GM12875 (cell line): ENCODE data around the gene CXCL8.

Experiments used
- H3K4me3 ChIP-seq: one replicate; pipeline ENCODE4 v1.5.1; 2011; ENCODE audit warnings: low read depth, low read length, control low read depth
- CTCF ChIP-seq: IDR thresholded peaks from 2 replicates; pipeline ENCODE4 v1.5.1; 2011; ENCODE audit warnings: low read depth, mild to moderate bottlenecking, control low read depth, inconsistent platforms, low read length, moderate library complexity, borderline replicate concordance; ENCODE audit not compliant: insufficient read depth

The CXCL8 gene

GRCh38 chr4:73743281-73743680 lies 2.9 kb downstream of the CXCL8 start:
- no peak for TF ChIP-seq CTCF
- no peak overlapping the region for H3K4me3 ChIP-seq

- H3K4me3 ChIP-seq = no peak overlapping the region
- TF ChIP-seq CTCF = no peak
These were observed 3.4 kb downstream of the CXCL8 start for GRCh38 chr4:73743795-73744194.

GRCh38 chr4:73744203-73744602 lies 3.8 kb downstream of the CXCL8 start:
- no peak overlapping the region for H3K4me3 ChIP-seq
- TF ChIP-seq CTCF = no peak

GRCh38 chr4:73750730-73751129 lies 10.4 kb downstream of the CXCL8 start:
- no peak overlapping the region for H3K4me3 ChIP-seq
- TF ChIP-seq CTCF = no peak

GRCh38 chr4:73751166-73751565 lies 10.8 kb downstream of the CXCL8 start:
- TF ChIP-seq CTCF = no peak
- H3K4me3 ChIP-seq = no peak overlapping the region

- H3K4me3 ChIP-seq = no peak overlapping the region
- TF ChIP-seq CTCF = no peak
These were observed 11.5 kb downstream of the CXCL8 start for GRCh38 chr4:73751830-73752229.

- H3K4me3 ChIP-seq = no peak overlapping the region
- TF ChIP-seq CTCF = no peak
These were observed 12.1 kb downstream of the CXCL8 start for GRCh38 chr4:73752424-73752823.
